Neuronal stem cell (in vitro differentiated cells): ENCODE data around the gene SETD1B.

Experiments used
- DNase-seq: peaks from one replicate; pipeline ENCODE4 v3.0.0-alpha.2; 2013; ENCODE audit warnings: low spot score
- H2AFZ ChIP-seq: one replicate; pipeline ENCODE4 v1.6.1; 2013; ENCODE audit warnings: mild to moderate bottlenecking, low read length, inconsistent platforms
- H2AK5ac ChIP-seq: 2 replicates; pipeline ENCODE4 v1.6.1; 2013; ENCODE audit warnings: low read depth, mild to moderate bottlenecking, inconsistent platforms, low read length, moderate library complexity, mixed read lengths
- H2BK120ac ChIP-seq: 2 replicates; pipeline ENCODE4 v1.6.1; 2013; ENCODE audit warnings: low read depth, mild to moderate bottlenecking, inconsistent platforms, low read length, moderate library complexity, mixed read lengths
- H2BK12ac ChIP-seq: one replicate; pipeline ENCODE4 v1.6.1; 2013; ENCODE audit warnings: low read length, inconsistent platforms
- H2BK15ac ChIP-seq: 2 replicates; pipeline ENCODE4 v1.6.1; 2013; ENCODE audit warnings: mild to moderate bottlenecking, low read length, inconsistent platforms, mixed read lengths
- H2BK5ac ChIP-seq: one replicate; pipeline ENCODE4 v1.6.1; 2013; ENCODE audit warnings: inconsistent platforms, mild to moderate bottlenecking, low read length, moderate library complexity
- H3K14ac ChIP-seq: one replicate; pipeline ENCODE4 v1.6.1; 2013; ENCODE audit warnings: low read length, inconsistent platforms
- H3K18ac ChIP-seq: 2 replicates; pipeline ENCODE4 v1.6.1; 2013; ENCODE audit warnings: low read length, inconsistent platforms
- H3K23ac ChIP-seq: 2 replicates; pipeline ENCODE4 v1.6.1; 2013; ENCODE audit warnings: low read depth, mild to moderate bottlenecking, mixed read lengths, low read length, inconsistent platforms; ENCODE audit not compliant: poor library complexity
- H3K27ac ChIP-seq: replicated peaks from 3 replicates; pipeline ENCODE4 v1.5.1; 2013; ENCODE audit warnings: low read length, inconsistent platforms
- H3K27me3 ChIP-seq, 3 experiments: 2 replicates each; pipeline ENCODE4 v1.6.1; 2013; ENCODE audit warnings: low read length in 3 of 3, mild to moderate bottlenecking in 2 of 3, inconsistent platforms in 1 of 3, low read depth in 1 of 3, mixed read lengths in 1 of 3, moderate library complexity in 1 of 3; ENCODE audit not compliant: control insufficient read depth in 3 of 3, insufficient read depth in 3 of 3
- H3K36me3 ChIP-seq, 2 donors: replicated peaks in 1 of 2; 2 replicates each; pipeline ENCODE4 v1.6.1; 2013; ENCODE audit warnings: low read length in 2 of 2; ENCODE audit not compliant: control insufficient read depth in 2 of 2, insufficient read depth in 2 of 2
- H3K4ac ChIP-seq: 2 replicates; pipeline ENCODE4 v1.6.1; 2013; ENCODE audit warnings: inconsistent platforms, mild to moderate bottlenecking, low read length, moderate library complexity
- H3K4me1 ChIP-seq, 2 donors: 1 replicate in 1 of 2; 2 replicates in 1 of 2; pipeline ENCODE4 v1.6.1; 2013; ENCODE audit warnings: low read length in 2 of 2, low read depth in 1 of 2; ENCODE audit not compliant: control insufficient read depth in 2 of 2, insufficient read depth in 1 of 2
- H3K4me2 ChIP-seq: one replicate; pipeline ENCODE4 v1.6.1; 2013; ENCODE audit warnings: mild to moderate bottlenecking, low read length, inconsistent platforms; ENCODE audit not compliant: insufficient read depth, poor library complexity, severe bottlenecking
- H3K4me3 ChIP-seq, 2 donors: 2 replicates each; pipeline ENCODE4 v1.5.1; 2013; ENCODE audit warnings: low read length in 2 of 2, mild to moderate bottlenecking in 2 of 2, inconsistent platforms in 1 of 2, moderate library complexity in 1 of 2
- H3K79me1 ChIP-seq: one replicate; pipeline ENCODE4 v1.6.1; 2013; ENCODE audit warnings: low read depth, mild to moderate bottlenecking, inconsistent platforms, low read length, moderate library complexity
- H3K9ac ChIP-seq: one replicate; pipeline ENCODE4 v1.6.1; 2013; ENCODE audit warnings: mild to moderate bottlenecking, low read depth, low read length, inconsistent platforms; ENCODE audit not compliant: poor library complexity
- H3K9me3 ChIP-seq, 2 donors: replicated peaks in 1 of 2; 2 replicates each; pipeline versions ENCODE3 to v1.6.1; 2013; ENCODE audit warnings: low read length in 2 of 2, mild to moderate bottlenecking in 2 of 2, inconsistent platforms in 1 of 2, low read depth in 1 of 2, mixed read lengths in 1 of 2, moderate library complexity in 1 of 2; ENCODE audit not compliant: control insufficient read depth in 2 of 2, insufficient read depth in 1 of 2
- H4K8ac ChIP-seq: one replicate; pipeline ENCODE4 v1.6.1; 2013; ENCODE audit warnings: low read depth, mild to moderate bottlenecking, inconsistent platforms, low read length, moderate library complexity
- H4K91ac ChIP-seq: one replicate; pipeline ENCODE4 v1.6.1; 2013; ENCODE audit warnings: low read length, low read depth, mild to moderate bottlenecking, inconsistent platforms; ENCODE audit not compliant: poor library complexity
- WGBS, 2 donors: extraction: QIAGEN DNeasy Blood & Tissue Kit; methylation state at CpG; one replicate each; pipeline ENCODE4 v1.1.7; 2013; ENCODE audit warnings: missing lambda C conversion rate in 2 of 2, mixed read lengths in 1 of 2; ENCODE audit not compliant: insufficient read length in 2 of 2, insufficient replicate concordance in 1 of 2; ENCODE audit errors: extremely low coverage in 2 of 2; 5-methylcytosine and 5-hydroxymethylcytosine counted together

Gene SETD1B

GRCh38 chr12:121776190-121777098 lies 27.4 kb upstream of the SETD1B start:
- H3K79me1 ChIP-seq: peaks cover 1% of the 10 kb centered on the region
- H3K18ac ChIP-seq: peak overlapping the region; percentile 90
- no peak overlapping the region for H4K8ac ChIP-seq
- peak overlapping the region; percentile 30 for H2AK5ac ChIP-seq
- peaks cover 3 to 5% of the 10 kb centered on the region in 2 donors for H3K36me3 ChIP-seq
- no peak overlapping the region for H2AFZ ChIP-seq
- no peak overlapping the region for H3K14ac ChIP-seq
- no peaks in the 10 kb centered on the region for H3K27me3 ChIP-seq
- no peak overlapping the region for H3K27ac ChIP-seq
- peak; percentile 69 for DNase-seq
- H3K4me1 ChIP-seq: peaks cover under 1 to 11% of the 10 kb centered on the region in 2 donors
- no peak overlapping the region for H2BK5ac ChIP-seq
- no peak overlapping the region for H3K4me2 ChIP-seq
- no peak overlapping the region for H3K9ac ChIP-seq
- H3K23ac ChIP-seq: peak overlapping the region; percentile 66
- H3K4me3 ChIP-seq: no peak overlapping the region
- no peak overlapping the region for H3K4ac ChIP-seq
- H4K91ac ChIP-seq: no peak overlapping the region
- no peak overlapping the region for H2BK15ac ChIP-seq
- peak overlapping the region; percentile 88 for H2BK12ac ChIP-seq
- no peak overlapping the region for H2BK120ac ChIP-seq
- WGBS, 2 donors: no CpG with 5 or more reads among the region's 24 CpGs
- no peaks in the 10 kb centered on the region for H3K9me3 ChIP-seq

- Histone ChIP-seq H2AK5ac (peak overlapping the region; percentile 46), H4K8ac (no peak overlapping the region), H4K91ac (no peak overlapping the region), H3K18ac (no peak overlapping the region), H3K9me3 (no peaks in the 10 kb centered on the region), H3K4me2 (no peak overlapping the region), H2BK5ac (no peak overlapping the region), H3K14ac (peak overlapping the region; percentile 71), H3K4me1 (peaks cover 8 to 16% of the 10 kb centered on the region in 2 donors), H3K27ac (no peak overlapping the region), H3K4me3 (no peak overlapping the region), H3K4ac (no peak overlapping the region), H2AFZ (no peak overlapping the region), H3K27me3 (no peaks in the 10 kb centered on the region), H2BK12ac (peak overlapping the region; percentile 22), H3K9ac (peak overlapping the region; percentile 44), H3K23ac (peak overlapping the region; percentile 89), H2BK15ac (peak overlapping the region; percentile 75), H3K79me1 (peaks cover 1% of the 10 kb centered on the region), H3K36me3 (peaks cover 3 to 5% of the 10 kb centered on the region in 2 donors), H2BK120ac (no peak overlapping the region)
- WGBS, 2 donors: no CpG with 5 or more reads among the region's 17 CpGs
- DNase-seq: no peak
Observed at GRCh38 chr12:121778567-121779421, 25.0 kb upstream of the SETD1B start.

DNA sequence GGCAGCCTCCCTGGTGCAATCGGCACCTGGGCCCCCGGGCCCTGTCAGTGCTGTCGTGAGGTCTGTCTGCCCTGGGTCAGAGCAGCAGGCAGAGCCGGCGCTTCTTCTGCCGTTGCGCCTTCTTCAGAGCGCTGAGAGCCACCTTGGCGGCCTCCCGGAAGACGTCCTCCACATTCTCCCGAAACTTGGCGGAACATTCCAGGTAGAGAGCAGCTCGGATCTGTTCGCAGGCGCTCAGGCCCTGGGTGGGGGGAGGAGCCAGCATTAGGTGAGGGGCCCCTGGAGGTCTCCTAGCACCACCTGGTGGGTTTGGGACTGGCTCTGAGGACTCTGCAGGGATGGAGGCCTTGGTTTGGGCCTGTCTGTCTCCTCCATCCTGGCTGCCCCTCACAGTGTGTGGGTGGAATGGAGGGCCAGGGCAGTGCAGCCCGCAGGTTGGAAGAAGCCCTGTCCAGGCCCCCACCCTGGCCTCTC lies 24.4 kb upstream of the SETD1B start:
- H2BK120ac ChIP-seq: no peak overlapping the region
- no peaks in the 10 kb centered on the region for H3K27me3 ChIP-seq
- H3K4me1 ChIP-seq: peaks cover 8 to 16% of the 10 kb centered on the region in 2 donors
- no peak overlapping the region for H3K4me3 ChIP-seq
- no peak overlapping the region for H4K8ac ChIP-seq
- H3K4ac ChIP-seq: no peak overlapping the region
- H2BK15ac ChIP-seq: no peak overlapping the region
- no peaks in the 10 kb centered on the region for H3K9me3 ChIP-seq
- peaks cover 3 to 5% of the 10 kb centered on the region in 2 donors for H3K36me3 ChIP-seq
- H3K14ac ChIP-seq: peak overlapping the region; percentile 71
- peaks cover 1% of the 10 kb centered on the region for H3K79me1 ChIP-seq
- WGBS, 2 donors: no CpG with 5 or more reads among the region's 17 CpGs
- H3K4me2 ChIP-seq: no peak overlapping the region
- H3K23ac ChIP-seq: peak overlapping the region; percentile 89
- H2BK12ac ChIP-seq: peak overlapping the region; percentile 22
- no peak overlapping the region for H2BK5ac ChIP-seq
- peak overlapping the region; percentile 46 for H2AK5ac ChIP-seq
- no peak overlapping the region for H4K91ac ChIP-seq
- no peak for DNase-seq
- no peak overlapping the region for H3K27ac ChIP-seq
- H3K9ac ChIP-seq: peak overlapping the region; percentile 44
- H3K18ac ChIP-seq: no peak overlapping the region
- H2AFZ ChIP-seq: no peak overlapping the region
